B cell (primary cell): Measurements from ENCODE around the gene CRYGB.
"Not testable (repeated sequence)": the region's sequence is repeated elsewhere in the genome, so short reads cannot be mapped to it uniquely, and the experiment has no call there.

ENCODE experiments used
- EZH2 ChIP-seq: IDR thresholded peaks from 2 replicates; pipeline ENCODE4 v1.6.1; 2012; ENCODE audit warnings: borderline replicate concordance, low read depth, mild to moderate bottlenecking, moderate library complexity, low read length; ENCODE audit not compliant: insufficient read depth, poor library complexity, severe bottlenecking
- TF ChIP-seq, protein P1 (sequence below): fragments of 200-600 bp; IDR thresholded peaks from one replicate; pipeline ENCODE4 v1.8.0; 2022; ENCODE audit warnings: antibody characterized with exemption, mild to moderate bottlenecking

DNA sequence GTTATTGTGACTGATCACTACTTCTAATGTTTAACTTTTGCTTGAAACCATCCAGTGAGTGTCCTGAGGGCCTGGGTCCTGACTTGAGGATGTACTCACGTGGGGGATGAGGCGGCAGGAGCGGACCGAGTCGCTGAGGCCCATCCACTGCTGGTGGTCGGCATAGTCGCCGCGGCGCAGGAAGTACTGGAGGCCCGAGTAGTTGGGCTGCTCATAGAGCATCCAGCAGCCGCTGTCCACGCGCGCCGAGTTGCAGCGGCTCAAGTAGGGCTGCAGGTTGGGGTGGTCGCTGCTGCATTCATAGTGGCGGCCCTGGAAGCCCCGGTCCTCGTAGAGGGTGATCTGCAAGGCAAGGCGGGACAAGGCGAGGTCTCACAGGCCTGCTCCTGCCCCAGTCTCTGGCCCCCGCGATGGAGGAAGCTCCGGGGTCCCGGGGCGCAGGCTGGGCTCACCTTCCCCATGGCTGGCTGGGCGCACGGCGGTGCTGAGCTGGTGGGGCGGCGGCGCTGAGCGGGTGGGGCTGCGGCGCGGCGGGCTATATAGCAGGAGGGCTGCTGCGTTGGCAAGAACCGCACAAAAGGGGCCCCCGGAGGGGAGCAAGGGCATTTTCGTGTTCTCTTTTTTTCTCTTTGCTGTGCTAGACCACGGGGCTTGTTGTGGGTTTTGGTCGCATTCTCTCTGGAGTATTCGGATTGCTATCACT is 21.8 kb downstream of the CRYGB start, which contains the start of gene CRYGD:
- TF ChIP-seq, protein P1, sequence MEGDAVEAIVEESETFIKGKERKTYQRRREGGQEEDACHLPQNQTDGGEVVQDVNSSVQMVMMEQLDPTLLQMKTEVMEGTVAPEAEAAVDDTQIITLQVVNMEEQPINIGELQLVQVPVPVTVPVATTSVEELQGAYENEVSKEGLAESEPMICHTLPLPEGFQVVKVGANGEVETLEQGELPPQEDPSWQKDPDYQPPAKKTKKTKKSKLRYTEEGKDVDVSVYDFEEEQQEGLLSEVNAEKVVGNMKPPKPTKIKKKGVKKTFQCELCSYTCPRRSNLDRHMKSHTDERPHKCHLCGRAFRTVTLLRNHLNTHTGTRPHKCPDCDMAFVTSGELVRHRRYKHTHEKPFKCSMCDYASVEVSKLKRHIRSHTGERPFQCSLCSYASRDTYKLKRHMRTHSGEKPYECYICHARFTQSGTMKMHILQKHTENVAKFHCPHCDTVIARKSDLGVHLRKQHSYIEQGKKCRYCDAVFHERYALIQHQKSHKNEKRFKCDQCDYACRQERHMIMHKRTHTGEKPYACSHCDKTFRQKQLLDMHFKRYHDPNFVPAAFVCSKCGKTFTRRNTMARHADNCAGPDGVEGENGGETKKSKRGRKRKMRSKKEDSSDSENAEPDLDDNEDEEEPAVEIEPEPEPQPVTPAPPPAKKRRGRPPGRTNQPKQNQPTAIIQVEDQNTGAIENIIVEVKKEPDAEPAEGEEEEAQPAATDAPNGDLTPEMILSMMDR: not testable (repeated sequence)
- TF ChIP-seq EZH2: not testable (repeated sequence)
